SU-DHL-6 (cell line): ENCODE results near the gene ZNF804B.

Source experiments
- EZH2phosphoT487 ChIP-seq: fragments of 200-600 bp; sonication (generic), shearing (Covaris generic); conservative IDR thresholded peaks from 2 replicates; pipeline ENCODE4 v1.6.1; 2018; ENCODE audit warnings: mild to moderate bottlenecking, antibody characterized with exemption, low read length, moderate library complexity, mixed read lengths
- TF ChIP-seq, protein P1 (sequence below): fragments of 200-600 bp; sonication (generic); IDR thresholded peaks from one replicate; pipeline ENCODE4 v1.5.1; 2017; ENCODE audit warnings: antibody characterized with exemption, mild to moderate bottlenecking, low read length, moderate library complexity; ENCODE audit not compliant: insufficient read depth, poor library complexity, severe bottlenecking

DNA sequence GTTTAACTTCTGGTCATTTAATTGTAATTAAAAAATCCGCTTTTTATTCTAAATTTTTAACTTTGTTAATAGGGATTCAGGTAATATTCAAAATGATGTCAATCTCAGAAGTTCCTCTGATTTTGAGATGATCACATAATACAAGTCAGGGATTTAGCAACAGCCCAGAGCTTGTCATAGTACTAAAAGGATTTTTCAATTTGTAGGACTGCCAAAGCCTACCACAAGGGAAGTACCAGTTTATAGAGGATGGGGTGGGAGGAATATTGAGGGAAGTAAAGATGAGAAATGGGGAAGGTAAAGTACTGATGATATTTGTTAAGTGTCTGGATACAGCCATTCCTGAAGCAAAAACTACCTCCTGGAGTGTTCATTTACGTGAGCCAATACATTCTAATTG is 314.3 kb downstream of the ZNF804B start:
- TF ChIP-seq, protein P1, sequence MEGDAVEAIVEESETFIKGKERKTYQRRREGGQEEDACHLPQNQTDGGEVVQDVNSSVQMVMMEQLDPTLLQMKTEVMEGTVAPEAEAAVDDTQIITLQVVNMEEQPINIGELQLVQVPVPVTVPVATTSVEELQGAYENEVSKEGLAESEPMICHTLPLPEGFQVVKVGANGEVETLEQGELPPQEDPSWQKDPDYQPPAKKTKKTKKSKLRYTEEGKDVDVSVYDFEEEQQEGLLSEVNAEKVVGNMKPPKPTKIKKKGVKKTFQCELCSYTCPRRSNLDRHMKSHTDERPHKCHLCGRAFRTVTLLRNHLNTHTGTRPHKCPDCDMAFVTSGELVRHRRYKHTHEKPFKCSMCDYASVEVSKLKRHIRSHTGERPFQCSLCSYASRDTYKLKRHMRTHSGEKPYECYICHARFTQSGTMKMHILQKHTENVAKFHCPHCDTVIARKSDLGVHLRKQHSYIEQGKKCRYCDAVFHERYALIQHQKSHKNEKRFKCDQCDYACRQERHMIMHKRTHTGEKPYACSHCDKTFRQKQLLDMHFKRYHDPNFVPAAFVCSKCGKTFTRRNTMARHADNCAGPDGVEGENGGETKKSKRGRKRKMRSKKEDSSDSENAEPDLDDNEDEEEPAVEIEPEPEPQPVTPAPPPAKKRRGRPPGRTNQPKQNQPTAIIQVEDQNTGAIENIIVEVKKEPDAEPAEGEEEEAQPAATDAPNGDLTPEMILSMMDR = no peak
- no peak for TF ChIP-seq EZH2phosphoT487
